Stimulated activated CD8-positive, alpha-beta memory T cell treated with anti-CD3 and anti-CD28 coated beads, Interleukin-7, amount 100 ng/mL, for 1 hour (primary cell): ENCODE data around the gene AAR2.

Experiments
- DNase-seq, 2 donors: peaks; one replicate each; pipeline ENCODE4 v3.0.0-alpha.2; 2020; ENCODE audit warnings: low read depth in 2 of 2

Gene AAR2

DNA sequence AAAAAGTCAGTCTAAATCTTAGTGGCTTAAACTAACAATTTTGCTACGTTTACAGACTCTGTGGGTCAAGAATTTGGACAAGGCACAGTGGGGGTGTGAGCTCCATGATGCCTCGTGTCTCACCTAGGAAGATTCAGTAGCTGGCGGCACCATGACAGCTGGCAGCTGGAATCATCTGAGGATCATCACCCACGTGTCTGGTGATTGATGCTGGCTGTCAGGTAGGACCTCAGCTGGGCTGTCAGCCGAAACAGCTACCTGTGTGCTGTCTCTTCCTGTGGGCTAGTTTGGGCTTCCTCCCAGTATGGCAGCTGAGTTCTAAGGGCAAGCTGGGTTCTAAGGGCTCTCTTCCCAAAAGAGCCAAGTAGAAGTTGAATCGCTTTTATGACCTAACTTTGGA, 43.5 kb downstream of the AAR2 start:
- DNase-seq, result no peak

DNA sequence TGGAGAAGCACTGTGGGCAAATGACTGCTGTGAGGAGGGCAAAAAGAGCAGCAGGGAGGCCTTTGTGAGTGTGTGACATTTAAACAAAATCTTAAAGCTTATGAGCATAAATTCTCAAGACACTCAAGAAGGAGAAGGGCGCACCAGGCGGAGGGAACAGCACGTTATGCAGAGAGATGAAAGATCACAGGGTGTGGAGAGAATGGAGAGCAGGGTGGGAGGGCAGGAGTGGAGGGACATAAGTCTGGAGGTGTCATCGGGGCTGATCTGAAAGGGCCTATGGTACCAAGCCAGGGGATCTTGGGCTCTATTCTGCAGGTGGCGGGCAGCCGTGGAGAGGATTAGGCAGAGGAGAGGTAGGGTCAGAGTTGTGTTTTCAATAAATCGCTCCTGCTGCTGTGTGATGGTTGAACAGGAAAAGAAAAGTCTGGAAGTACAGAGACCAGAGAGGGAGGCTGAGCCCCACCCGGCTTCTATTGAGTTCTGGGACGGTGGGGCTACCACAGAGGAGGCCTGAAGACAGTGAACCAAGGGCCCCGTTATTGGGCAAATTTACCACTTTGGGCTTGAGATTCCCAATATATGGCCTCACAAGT, 45.6 kb downstream of the AAR2 start:
- DNase-seq, result no peak

DNA sequence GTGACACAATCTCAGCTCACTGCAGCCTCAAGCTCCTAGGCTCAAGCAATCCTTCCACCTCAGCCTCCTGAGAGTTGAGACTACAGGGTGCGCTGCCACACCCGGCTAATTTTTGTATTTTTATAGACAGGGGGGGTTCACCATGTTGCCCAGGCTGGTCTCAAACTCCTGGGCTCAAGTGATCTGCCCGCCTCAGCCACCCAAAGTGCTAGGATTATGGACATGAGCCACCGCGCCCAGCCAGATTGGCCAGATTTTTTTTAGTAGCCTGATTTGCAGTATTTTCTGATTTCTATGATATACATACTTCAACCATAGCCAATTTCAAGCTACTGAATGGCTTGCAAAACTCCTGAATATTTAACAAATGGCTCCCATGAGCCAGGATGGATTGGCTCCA, 48.5 kb downstream of the AAR2 start:
- no peak for DNase-seq

DNA sequence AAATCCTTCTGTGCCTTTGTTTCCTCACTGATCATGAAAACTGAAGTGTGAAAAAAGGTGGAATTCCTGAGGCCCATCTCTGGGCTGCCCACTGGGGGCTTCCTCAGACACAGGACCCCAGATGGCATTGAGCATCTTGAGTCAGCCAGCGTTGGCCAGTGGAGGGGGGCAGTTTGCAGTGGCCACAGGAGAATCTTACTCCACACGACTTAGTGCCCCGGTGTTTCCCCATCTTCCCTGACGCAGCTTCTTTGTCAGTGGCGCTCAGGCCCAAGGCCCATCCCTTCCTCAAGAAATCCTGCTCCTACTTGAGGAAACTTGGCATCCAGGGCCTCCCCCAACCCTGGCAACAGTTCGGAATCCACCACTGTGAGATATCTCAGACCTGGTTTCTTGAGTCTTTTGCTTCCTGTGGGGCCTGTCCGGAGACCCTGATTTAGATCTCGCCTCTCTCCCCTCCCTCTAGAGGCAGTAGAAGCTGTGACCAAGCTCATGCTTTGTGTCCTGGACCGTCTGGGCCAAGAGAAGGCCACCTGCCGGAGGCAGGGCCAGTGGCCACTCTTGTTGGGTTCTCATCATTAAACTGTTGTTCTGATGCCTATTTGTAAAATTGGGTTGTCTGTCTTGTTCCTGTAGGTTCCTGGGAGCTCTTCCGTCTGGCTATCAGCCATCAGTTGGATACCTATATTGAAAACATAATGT, 49.6 kb downstream of the AAR2 start:
- DNase-seq, result no peak

DNA sequence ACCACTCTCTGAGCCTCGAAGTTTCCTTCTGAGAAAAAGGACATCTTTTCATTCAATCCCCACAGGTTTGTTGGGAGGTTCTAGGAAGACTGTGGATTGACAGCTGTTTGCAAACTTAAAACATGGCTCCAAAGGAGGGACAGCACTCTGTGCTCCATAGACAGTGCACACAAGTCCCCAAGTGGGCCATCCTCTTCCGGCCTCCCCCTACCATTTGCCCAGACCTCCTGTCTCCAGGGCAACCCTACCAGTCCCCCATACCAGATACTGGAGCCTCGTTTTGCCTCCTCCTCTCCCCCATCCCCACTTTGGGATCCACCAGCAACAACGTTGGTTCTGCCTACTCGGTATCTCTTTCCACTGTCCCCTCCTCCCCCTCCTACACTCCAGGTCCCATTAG, 61.4 kb downstream of the AAR2 start:
- DNase-seq, result no peak

DNA sequence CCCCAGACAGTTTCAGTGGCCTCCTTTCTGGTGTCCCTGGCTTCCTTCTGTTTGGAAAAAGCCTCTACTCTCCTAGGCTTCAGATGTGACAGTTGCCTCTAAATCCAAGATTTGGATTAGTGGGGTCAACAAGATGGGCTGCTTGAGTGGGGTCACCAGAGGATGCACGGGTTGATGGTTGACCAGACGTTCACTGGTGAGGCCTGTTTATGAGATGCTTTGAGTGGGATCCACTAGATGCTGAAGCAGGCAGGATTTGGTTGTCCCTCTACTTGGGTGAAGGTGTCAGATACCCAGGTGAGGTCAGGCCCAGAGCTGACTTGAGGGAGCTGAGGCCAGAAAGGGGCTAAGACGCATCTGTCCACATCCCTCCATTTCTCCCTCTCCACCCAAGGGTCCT, 61.8 kb downstream of the AAR2 start:
- no peak for DNase-seq

DNA sequence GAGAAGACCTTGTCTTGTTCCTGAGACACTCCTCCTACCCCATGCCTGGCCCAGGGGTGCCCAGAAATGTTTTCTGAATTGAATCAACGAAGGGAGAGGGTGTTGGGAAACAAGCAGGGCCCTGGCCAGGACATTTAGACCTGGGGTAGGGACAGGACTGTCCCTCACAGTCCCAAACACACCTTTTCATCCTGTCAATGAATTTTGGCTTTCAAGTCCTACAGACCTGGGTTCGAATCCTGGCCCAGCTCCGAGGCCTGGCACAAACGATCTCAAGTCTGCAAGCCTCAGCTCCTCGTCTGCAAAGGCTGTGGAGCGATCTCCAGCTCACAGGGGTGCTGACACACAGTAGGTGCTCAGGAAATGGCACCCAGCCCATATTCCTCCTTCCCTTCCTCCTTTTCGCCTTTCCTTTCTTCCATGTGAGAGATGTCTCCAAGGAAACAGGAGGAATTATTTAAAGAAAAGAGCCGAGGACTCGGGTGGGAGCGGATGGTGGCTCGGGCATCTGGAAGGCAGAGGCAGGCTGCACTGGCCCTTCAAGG, 62.6 kb downstream of the AAR2 start:
- DNase-seq, result no peak

DNA sequence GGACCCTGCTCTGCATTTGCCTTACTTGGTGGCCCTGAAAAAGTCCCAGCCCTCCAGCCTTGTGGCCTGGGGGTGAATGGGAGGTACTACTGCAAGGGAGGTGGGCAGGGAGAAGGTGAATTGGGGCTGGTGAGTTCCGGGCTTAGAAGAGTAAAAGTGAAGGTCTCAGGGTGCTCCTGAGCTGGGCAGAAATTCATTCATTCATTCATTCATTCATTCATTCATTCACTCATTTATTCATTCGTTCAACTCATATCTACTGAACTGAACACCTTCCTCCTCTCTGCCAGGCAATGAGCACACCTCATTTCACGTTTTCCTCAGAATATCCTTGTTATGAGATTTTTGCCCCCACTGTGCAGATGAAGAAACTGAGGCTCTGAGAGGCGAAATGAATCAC, 63.2 kb downstream of the AAR2 start:
- DNase-seq, result no peak

DNA sequence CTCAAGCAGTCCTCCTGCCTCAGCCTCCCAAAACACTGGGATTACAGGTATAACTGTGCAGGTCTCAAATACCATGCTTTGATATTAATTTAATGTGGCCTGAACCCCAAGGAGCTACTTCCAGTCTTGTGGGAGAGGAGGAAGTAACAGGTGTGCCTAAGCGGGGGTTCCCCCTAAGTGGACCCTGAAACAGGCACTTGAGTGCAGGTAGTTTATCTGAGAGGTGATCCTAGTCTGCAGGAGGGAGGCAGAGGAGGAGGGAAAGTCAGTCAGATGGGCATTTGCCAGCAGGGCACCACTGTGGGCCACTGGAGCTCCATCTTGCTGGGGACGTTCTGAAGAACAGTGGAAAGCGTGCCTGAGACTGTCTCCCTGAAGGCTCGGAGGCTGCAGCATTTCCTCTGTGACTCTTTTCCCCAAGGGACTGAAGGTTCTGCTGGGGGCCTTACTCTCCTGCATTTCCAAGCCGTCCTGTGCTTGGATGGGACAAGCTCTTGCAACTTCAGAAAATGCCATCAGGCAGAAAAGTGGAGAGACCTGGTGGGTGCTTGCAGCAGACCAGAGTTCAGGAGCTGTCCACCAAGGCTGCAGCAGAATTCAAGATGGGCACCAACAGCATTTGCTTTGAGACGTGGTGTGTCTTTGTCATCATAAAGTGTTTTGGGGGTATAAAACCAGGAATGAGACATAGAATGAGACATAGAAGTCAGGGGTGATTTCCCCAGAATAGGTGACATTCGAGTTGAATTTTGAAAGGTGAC, 65.3 kb downstream of the AAR2 start:
- DNase-seq, result no peak

DNA sequence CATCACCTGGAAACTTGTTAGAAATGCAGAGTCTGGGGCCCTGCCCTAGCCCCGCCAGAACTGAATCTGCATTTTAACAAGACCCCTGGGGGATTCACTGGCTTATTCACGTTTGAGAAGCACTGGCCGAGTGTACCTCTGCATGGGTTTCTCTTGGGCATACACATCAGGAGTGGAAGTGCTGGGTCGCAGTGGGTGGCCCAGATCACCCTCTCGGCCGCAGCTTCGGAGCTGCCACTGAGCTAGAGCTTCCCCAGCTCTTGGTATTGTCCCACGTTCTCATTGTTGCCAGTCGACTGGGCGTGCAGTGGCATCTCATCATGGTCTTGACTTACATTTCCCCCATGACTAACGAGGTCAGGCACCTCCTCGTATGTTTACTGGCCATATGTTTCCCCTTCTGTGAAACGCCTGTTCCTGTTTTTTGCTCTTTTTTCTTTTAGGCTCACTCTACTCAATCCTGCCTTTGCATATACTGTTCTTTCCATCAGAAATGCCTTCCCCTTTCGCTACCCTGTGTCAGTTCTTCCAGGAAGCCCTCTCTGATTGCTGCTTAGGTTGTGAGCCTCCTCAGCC, 66.8 kb downstream of the AAR2 start:
- DNase-seq, result no peak

DNA sequence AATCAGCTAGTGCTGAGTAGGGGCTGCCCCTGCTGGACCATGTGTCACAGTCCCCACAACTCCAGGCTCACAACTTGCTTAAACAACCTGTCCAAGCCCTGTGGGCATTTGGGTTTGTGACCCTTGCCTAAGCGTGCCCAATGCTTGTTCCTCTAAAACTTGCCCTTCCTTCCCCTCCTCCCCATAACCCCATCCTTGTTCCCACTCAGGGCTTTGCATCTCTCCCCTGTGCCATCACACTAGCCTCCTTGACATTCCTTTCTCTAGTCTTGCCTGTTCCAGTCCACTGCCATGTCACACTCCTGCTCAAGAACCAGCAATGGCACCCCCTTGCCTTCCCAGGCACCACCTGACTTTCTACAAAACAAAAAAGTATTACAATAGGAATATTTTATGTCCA, 67.6 kb downstream of the AAR2 start:
- DNase-seq, result no peak

DNA sequence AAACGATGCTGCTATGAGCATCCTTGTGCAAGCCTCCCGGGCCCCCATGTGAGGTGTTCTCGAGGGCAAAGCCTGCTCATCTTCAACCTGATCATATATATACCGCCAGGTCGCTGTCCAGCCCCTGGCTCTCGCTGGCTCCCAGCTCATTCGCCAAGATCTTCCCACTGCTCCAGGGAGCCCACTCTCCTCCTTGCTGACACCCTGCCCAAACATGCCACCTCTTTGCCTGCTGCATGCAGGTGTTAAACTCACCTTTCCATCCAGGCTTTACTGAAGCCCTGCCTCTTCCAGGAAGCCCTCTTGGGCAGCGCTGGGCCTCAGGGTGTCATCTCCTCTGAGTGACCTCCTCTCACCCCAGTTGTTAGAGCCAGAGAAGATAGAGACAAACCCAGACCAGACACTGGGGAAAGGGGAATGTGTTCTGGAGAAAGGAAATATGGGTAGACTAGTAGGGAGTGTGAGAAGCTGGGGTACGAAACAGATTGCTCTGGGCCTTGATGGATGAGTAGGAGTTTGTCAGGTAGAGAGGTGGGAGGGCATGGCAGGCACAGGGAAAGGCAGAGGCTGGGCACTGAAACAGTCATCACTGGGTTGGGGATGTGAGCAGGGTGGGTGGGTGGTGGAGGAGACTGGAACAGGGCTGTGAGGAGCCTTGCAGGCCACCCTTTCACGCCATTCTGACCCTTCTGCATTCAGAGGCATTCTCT, 68.7 kb downstream of the AAR2 start:
- no peak for DNase-seq

DNA sequence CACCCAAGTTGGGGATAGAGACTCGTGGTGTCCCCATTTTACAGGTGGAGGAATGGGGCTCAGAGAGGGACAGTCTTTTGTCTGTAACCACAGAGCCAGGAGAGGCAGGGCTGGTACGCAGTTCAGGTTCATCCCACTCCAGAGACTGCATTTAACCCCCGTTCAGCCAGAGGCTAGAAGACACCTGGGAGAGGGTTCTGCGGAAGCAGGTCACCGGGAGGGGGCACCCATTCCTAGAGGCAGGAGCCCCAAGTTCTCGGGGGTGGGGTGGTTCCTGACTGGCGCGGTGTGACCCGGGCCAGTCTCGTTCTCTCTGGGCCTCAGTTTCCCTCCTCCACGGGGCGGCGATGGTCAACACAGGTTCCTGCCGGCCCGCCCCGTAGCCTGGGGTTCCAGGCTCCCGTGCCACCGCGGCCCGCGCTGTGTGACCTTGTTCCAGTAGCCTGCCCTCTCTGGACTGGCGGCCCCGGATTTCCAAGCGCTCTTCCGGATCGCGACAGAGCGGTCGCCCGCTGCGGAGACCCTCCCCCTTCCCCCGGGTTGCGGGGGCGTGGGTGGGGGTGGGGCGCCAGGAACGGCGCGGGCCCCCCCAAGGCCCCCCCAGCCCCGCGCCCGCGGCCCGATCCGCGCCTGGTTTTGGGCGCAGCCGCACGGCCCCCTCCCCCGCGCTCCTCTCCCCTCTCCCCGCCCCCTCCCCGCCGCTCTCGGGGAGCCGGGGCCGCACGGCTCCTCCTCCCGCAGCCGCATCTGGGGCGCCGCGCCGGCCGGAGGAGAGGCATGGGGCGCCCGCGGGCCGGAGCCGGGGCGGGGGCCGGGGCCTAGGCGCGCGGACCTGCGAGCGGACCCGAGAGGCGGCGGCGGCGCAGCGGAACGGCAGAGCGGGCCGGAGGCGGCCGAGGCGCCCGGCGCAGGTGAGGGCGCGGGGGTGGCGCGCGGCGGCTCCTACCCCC, 69.6 kb downstream of the AAR2 start, which contains the start of gene DLGAP4:
Gene DLGAP4, plus strand, starts transcription at position 738 of the 950 bp plus-strand sequence. CDS start 125,379 bp downstream, outside the sequence.
- no peak for DNase-seq
